Measurements from ENCODE around the gene LYPD3. TPM values are rescaled to one million over a fixed set of nuclear protein-coding genes. Genes with fewer than 3 reads are reported as not detected.

Gene LYPD3
- total and polyA plus RNA-seq, 2 experiments from 2014 or later: 4.6 to 13.2 TPM

DNA sequence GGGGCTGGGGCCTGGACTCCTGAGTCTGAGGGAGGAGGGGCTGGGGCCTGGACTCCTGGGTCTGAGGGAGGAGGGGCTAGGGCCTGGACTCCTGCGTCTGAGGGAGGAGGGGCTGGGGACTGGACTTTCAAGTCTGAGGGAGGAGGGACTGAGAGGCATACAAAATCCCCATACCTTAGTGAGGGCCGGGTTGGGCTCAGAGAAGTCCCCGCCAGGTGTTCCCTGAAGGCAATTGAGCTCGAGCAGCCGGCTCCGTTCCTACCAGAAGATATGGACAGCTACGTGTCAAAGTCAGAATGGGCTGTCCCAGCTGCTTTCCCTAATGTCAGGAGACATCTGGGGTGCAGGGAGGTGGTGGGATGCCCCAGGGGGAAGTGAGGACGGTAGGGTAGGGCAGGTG is 29.7 kb upstream of the LYPD3 start:
- Histone ChIP-seq H3K27me3 (no peaks in the 10 kb centered on the region), H3K36me3 (replicated peaks; ENCODE audit: insufficient read depth, low read depth) (no peaks in the 10 kb centered on the region), H3K4me2 (no peak overlapping the region), H3K9me2 (replicated peaks; ENCODE audit: insufficient read depth) (no peaks in the 10 kb centered on the region), H2AFZ (no peak overlapping the region), H3K9me3 (ENCODE audit: low read depth) (no peaks in the 10 kb centered on the region), H3K79me2 (no peaks in the 10 kb centered on the region), H4K20me1 (ENCODE audit: insufficient read depth, poor library complexity, severe bottlenecking) (no peaks in the 10 kb centered on the region), H3K4me3 (no peak overlapping the region), H3K4me1 (ENCODE audit: insufficient read depth) (peaks cover 17% of the 10 kb centered on the region), H3K27ac (no peak overlapping the region)
- TF ChIP-seq EZH2phosphoT487 (IDR thresholded peaks at IDR 0.05; ENCODE audit: low read depth, severe bottlenecking, unreplicated experiment): no peak
- TF ChIP-seq EZH2 (IDR thresholded peaks at IDR 0.05; ENCODE audit: borderline replicate concordance): no peak
- TF ChIP-seq, protein P1, sequence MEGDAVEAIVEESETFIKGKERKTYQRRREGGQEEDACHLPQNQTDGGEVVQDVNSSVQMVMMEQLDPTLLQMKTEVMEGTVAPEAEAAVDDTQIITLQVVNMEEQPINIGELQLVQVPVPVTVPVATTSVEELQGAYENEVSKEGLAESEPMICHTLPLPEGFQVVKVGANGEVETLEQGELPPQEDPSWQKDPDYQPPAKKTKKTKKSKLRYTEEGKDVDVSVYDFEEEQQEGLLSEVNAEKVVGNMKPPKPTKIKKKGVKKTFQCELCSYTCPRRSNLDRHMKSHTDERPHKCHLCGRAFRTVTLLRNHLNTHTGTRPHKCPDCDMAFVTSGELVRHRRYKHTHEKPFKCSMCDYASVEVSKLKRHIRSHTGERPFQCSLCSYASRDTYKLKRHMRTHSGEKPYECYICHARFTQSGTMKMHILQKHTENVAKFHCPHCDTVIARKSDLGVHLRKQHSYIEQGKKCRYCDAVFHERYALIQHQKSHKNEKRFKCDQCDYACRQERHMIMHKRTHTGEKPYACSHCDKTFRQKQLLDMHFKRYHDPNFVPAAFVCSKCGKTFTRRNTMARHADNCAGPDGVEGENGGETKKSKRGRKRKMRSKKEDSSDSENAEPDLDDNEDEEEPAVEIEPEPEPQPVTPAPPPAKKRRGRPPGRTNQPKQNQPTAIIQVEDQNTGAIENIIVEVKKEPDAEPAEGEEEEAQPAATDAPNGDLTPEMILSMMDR (IDR thresholded peaks at IDR 0.05; ENCODE audit: poor library complexity): no peak
- DNase-seq (ENCODE audit: low spot score): no peak
- 86% methylated on average over 7 of the region's 8 CpGs for WGBS (ENCODE audit: low lambda C conversion rate, missing lambda C conversion rate)

DNA sequence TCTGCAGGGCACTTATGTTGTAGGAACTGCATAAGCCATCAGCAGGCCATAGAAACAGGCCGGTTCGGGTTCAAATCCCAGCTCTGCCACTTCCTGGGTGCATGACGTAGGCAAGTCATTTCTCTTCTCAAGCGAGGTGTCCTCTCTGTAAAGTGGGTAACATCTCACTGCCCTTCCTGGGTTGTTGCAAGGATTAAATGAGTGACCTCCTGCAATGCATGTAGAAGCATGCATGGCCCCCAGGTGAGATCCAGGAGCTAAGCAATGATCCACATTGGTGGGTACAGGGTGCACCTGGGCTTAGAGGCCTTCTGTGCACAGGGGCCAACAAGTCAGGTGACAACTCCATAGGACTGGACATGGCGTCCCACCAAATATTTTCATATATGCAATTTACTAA is 25.4 kb upstream of the LYPD3 start:
- Histone ChIP-seq H3K9me2 (replicated peaks; ENCODE audit: insufficient read depth) (no peaks in the 10 kb centered on the region), H3K4me3 (no peak overlapping the region), H3K4me1 (ENCODE audit: insufficient read depth) (no peaks in the 10 kb centered on the region), H3K27ac (no peak overlapping the region), H4K20me1 (ENCODE audit: insufficient read depth, poor library complexity, severe bottlenecking) (no peaks in the 10 kb centered on the region), H3K4me2 (no peak overlapping the region), H3K9me3 (ENCODE audit: low read depth) (no peaks in the 10 kb centered on the region), H3K79me2 (no peaks in the 10 kb centered on the region), H3K27me3 (no peaks in the 10 kb centered on the region), H3K36me3 (replicated peaks; ENCODE audit: insufficient read depth, low read depth) (no peaks in the 10 kb centered on the region), H2AFZ (no peak overlapping the region)
- WGBS (ENCODE audit: low lambda C conversion rate, missing lambda C conversion rate): 90% methylated on average over 5 of the region's 5 CpGs
- no peak for DNase-seq (ENCODE audit: low spot score)
- TF ChIP-seq EZH2 (IDR thresholded peaks at IDR 0.05; ENCODE audit: borderline replicate concordance) (no peak), EZH2phosphoT487 (IDR thresholded peaks at IDR 0.05; ENCODE audit: low read depth, severe bottlenecking, unreplicated experiment) (no peak)
- TF ChIP-seq, protein P1 (IDR thresholded peaks at IDR 0.05; ENCODE audit: poor library complexity): no peak

DNA sequence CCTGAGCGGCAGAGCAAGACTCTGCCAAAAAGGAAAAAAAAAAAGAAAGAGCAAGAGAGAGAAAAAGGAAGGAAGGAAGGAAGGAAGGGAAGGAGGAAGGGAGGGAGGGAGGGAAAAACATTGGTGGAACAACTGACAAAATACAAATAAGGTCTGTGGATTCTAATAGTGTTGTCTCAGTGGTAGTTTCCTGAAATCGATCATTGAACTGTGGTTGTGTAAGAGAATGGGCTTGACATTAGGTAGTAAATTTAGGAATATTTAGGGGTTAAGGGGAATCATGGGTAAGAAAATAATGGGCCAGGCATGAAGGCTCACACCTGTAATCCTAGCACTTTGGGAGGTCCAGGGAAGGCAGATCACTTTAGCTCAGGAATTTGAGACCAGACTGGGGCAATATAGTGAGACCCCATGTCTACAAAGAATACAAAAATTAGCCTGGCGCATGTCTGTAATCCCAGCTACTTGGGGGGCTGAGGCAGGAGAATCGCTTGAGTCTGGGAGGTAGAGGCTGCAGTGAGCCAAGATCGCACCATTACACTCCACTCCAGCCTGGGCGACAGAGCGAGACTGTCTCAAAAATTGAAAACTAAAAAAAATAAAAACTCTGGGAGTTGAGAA is 24.7 kb upstream of the LYPD3 start:
- no peak for DNase-seq (ENCODE audit: low spot score)
- Histone ChIP-seq H2AFZ (no peak overlapping the region), H3K4me3 (no peak overlapping the region), H3K4me2 (no peak overlapping the region), H3K9me2 (replicated peaks; ENCODE audit: insufficient read depth) (no peaks in the 10 kb centered on the region), H3K4me1 (ENCODE audit: insufficient read depth) (no peaks in the 10 kb centered on the region), H3K27me3 (no peaks in the 10 kb centered on the region), H3K36me3 (replicated peaks; ENCODE audit: insufficient read depth, low read depth) (no peaks in the 10 kb centered on the region), H4K20me1 (ENCODE audit: insufficient read depth, poor library complexity, severe bottlenecking) (no peaks in the 10 kb centered on the region), H3K9me3 (ENCODE audit: low read depth) (no peaks in the 10 kb centered on the region), H3K79me2 (no peaks in the 10 kb centered on the region), H3K27ac (no peak overlapping the region)
- WGBS (ENCODE audit: low lambda C conversion rate, missing lambda C conversion rate): 96% methylated on average over 7 of the region's 7 CpGs
- no peak for TF ChIP-seq EZH2phosphoT487 (IDR thresholded peaks at IDR 0.05; ENCODE audit: low read depth, severe bottlenecking, unreplicated experiment)
- no peak for TF ChIP-seq EZH2 (IDR thresholded peaks at IDR 0.05; ENCODE audit: borderline replicate concordance)
- TF ChIP-seq, protein P1 (IDR thresholded peaks at IDR 0.05; ENCODE audit: poor library complexity): no peak

Data from hepatocyte (in vitro differentiated cells).